KMS-11 (cell line): ENCODE data around the gene GAMT.

Experiments
- H2AFZ ChIP-seq: fragments of 200-600 bp; sonication (generic); 2 replicates; pipeline ENCODE4 v1.6.1; 2016; ENCODE audit warnings: antibody characterized with exemption, mixed run types, low read depth
- H3K27ac ChIP-seq: fragments of 200-600 bp; sonication (generic); 2 replicates; pipeline ENCODE4 v1.6.1; 2016; ENCODE audit warnings: mild to moderate bottlenecking, mixed run types
- H3K27me3 ChIP-seq: fragments of 200-600 bp; sonication (generic); 2 replicates; pipeline ENCODE4 v1.6.1; 2017; ENCODE audit warnings: mild to moderate bottlenecking, low read depth, mixed run types, moderate library complexity; ENCODE audit not compliant: insufficient read depth
- H3K36me3 ChIP-seq: fragments of 200-600 bp; sonication (generic); 2 replicates; pipeline ENCODE4 v1.6.1; 2017; ENCODE audit warnings: mild to moderate bottlenecking, mixed run types; ENCODE audit not compliant: insufficient read depth
- H3K4me1 ChIP-seq: fragments of 200-600 bp; sonication (generic); 2 replicates; pipeline ENCODE4 v1.6.1; 2016; ENCODE audit warnings: mild to moderate bottlenecking, low read depth, mixed run types; ENCODE audit not compliant: poor library complexity, severe bottlenecking
- H3K4me2 ChIP-seq: fragments of 200-600 bp; sonication (generic); 2 replicates; pipeline ENCODE4 v1.7.0; 2016; ENCODE audit warnings: mild to moderate bottlenecking, mixed run types
- H3K4me3 ChIP-seq: fragments of 200-600 bp; sonication (generic); IDR thresholded peaks from 2 replicates; pipeline ENCODE4 v1.6.1; 2017; ENCODE audit warnings: low read depth, low read length, mixed read lengths; ENCODE audit not compliant: insufficient read depth
- H3K79me2 ChIP-seq: fragments of 200-600 bp; sonication (generic); 2 replicates; pipeline ENCODE4 v1.6.1; 2016; ENCODE audit warnings: low read depth, mixed run types; ENCODE audit not compliant: insufficient read depth
- H3K9ac ChIP-seq: fragments of 200-600 bp; sonication (generic); 2 replicates; pipeline ENCODE4 v1.6.1; 2016; ENCODE audit warnings: mild to moderate bottlenecking, mixed run types
- H4K20me1 ChIP-seq: fragments of 200-600 bp; sonication (generic); 2 replicates; pipeline ENCODE4 v1.6.1; 2016; ENCODE audit warnings: mild to moderate bottlenecking, mixed run types; ENCODE audit not compliant: insufficient read depth
- CTCF ChIP-seq: fragments of 200-600 bp; sonication (generic); conservative IDR thresholded peaks from 2 replicates; pipeline ENCODE4 v1.6.1; 2017; ENCODE audit warnings: low read depth, mild to moderate bottlenecking, antibody characterized with exemption, low read length, moderate library complexity, mixed read lengths

GAMT gene

GRCh38 chr19:1392939-1393530, 8.3 kb downstream of the GAMT start:
- Histone ChIP-seq H3K27me3 (no peaks in the 10 kb centered on the region), H3K27ac (no peak overlapping the region), H3K79me2 (no peaks in the 10 kb centered on the region), H3K9ac (no peak overlapping the region), H3K36me3 (no peaks in the 10 kb centered on the region), H3K4me3 (no peak overlapping the region), H4K20me1 (no peaks in the 10 kb centered on the region), H3K4me1 (peaks cover 1% of the 10 kb centered on the region), H2AFZ (no peak overlapping the region), H3K4me2 (no peak overlapping the region)
- no peak for TF ChIP-seq CTCF

- H3K4me1 ChIP-seq, result no peaks in the 10 kb centered on the region
- H3K27ac ChIP-seq, result no peak overlapping the region
- H3K4me3 ChIP-seq, result no peak overlapping the region
- TF ChIP-seq CTCF, result no peak
- H3K79me2 ChIP-seq, result no peaks in the 10 kb centered on the region
- no peaks in the 10 kb centered on the region for H4K20me1 ChIP-seq
- H3K9ac ChIP-seq, result no peak overlapping the region
- no peaks in the 10 kb centered on the region for H3K36me3 ChIP-seq
- H3K27me3 ChIP-seq, result no peaks in the 10 kb centered on the region
- no peak overlapping the region for H3K4me2 ChIP-seq
- no peak overlapping the region for H2AFZ ChIP-seq
Measured at GRCh38 chr19:1392407-1392806, 8.9 kb downstream of the GAMT start.

- no peak overlapping the region for H3K4me2 ChIP-seq
- H3K36me3 ChIP-seq, result no peaks in the 10 kb centered on the region
- no peak overlapping the region for H3K4me3 ChIP-seq
- no peak overlapping the region for H3K27ac ChIP-seq
- no peaks in the 10 kb centered on the region for H4K20me1 ChIP-seq
- no peak for TF ChIP-seq CTCF
- H3K27me3 ChIP-seq, result no peaks in the 10 kb centered on the region
- no peak overlapping the region for H3K9ac ChIP-seq
- H3K4me1 ChIP-seq, result no peaks in the 10 kb centered on the region
- H2AFZ ChIP-seq, result no peak overlapping the region
- H3K79me2 ChIP-seq, result no peaks in the 10 kb centered on the region; the same call in 1 of the 2 replicates
Measured at GRCh38 chr19:1390890-1391423, 10.4 kb downstream of the GAMT start.

- Histone ChIP-seq H3K27me3 (no peaks in the 10 kb centered on the region), H3K36me3 (no peaks in the 10 kb centered on the region), H3K79me2 (peaks cover 12% of the 10 kb centered on the region), H4K20me1 (no peaks in the 10 kb centered on the region), H3K9ac (no peak overlapping the region), H3K4me3 (no peak overlapping the region), H3K4me1 (peaks cover 10% of the 10 kb centered on the region), H3K27ac (no peak overlapping the region), H3K4me2 (no peak overlapping the region), H2AFZ (no peak overlapping the region)
- no peak for TF ChIP-seq CTCF
Measured at GRCh38 chr19:1389033-1389940, 12.1 kb downstream of the GAMT start.
